ENCODE data around the gene BBOF1.

DNA sequence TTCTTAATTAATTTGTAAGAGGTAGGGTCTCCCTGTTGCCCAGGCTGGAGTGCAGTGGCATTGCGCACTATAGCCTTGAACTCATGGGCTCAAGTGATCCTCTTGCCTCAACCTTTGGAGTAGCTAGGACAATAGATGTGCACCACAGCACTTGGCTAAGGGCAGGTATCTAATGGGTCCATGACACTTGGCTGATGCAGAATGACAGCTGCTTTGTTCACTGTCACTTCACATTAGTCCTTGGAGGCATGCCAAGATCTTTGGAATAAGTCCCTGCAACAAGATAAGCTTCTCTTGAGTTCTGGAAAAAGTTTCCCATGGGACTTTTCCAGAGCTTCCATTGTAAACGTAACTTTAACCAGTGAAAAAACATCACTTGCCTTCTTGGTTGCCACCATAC is 45.7 kb upstream of the BBOF1 start:
- no peak for TF ChIP-seq CTCF (IDR thresholded peaks at IDR 0.05; ENCODE audit: control extremely low read depth in 1 of 3, insufficient read depth in 1 of 3, low read depth in 1 of 3, low read length in 3 of 3)
- TF ChIP-seq POLR2AphosphoS5 (IDR thresholded peaks at IDR 0.05; ENCODE audit: low read depth, low read length), result no peak
- no peak for TF ChIP-seq POLR2A (IDR thresholded peaks at IDR 0.05; ENCODE audit: control extremely low read depth in 1 of 2, low read depth in 2 of 2, low read length in 2 of 2)
